Gastrocnemius medialis (tissue), 4 donors: Measurements from ENCODE around the gene ADTRP. TPM values are rescaled to one million over a fixed set of nuclear protein-coding genes. Genes with fewer than 3 reads are reported as not detected.

Source experiments
- ATAC-seq, 2 donors: fragments of 150-250 bp; one replicate each; pipeline ENCODE4 v1.9.1; 2016
- DNase-seq, 2 donors: peaks; one replicate each; pipeline ENCODE4 v3.0.0-alpha.2; 2019
- H3K27ac ChIP-seq, 4 donors: fragments of 200-600 bp; sonication (generic); 1 replicate in 1 of 4; 2 replicates in 3 of 4; pipeline ENCODE4 v1.5.1; 2016 to 2018; ENCODE audit warnings: mild to moderate bottlenecking in 2 of 4, moderate library complexity in 1 of 4
- H3K27me3 ChIP-seq, 3 donors: fragments of 200-600 bp; sonication (generic) in 2 of 3; 1 replicate in 1 of 3; 2 replicates in 2 of 3; pipeline versions ENCODE4 v1.5.1 to v1.6.0; 2016 to 2019; ENCODE audit warnings: mild to moderate bottlenecking in 1 of 3, moderate library complexity in 1 of 3
- H3K36me3 ChIP-seq, 2 donors: fragments of 200-600 bp; sonication (generic) in 1 of 2; one replicate each; pipeline ENCODE4 v1.5.1; 2017 to 2018
- H3K4me1 ChIP-seq, 2 donors: fragments of 200-600 bp; sonication (generic) in 1 of 2; one replicate each; pipeline ENCODE4 v1.5.1; 2016 to 2017; ENCODE audit warnings: mild to moderate bottlenecking in 2 of 2
- H3K4me3 ChIP-seq, 4 donors: fragments of 200-600 bp; sonication (generic) in 3 of 4; 1 replicate in 1 of 4; 2 replicates in 3 of 4; pipeline ENCODE4 v1.5.1; 2016 to 2019; ENCODE audit warnings: mild to moderate bottlenecking in 2 of 4
- H3K9me3 ChIP-seq, 3 donors: fragments of 200-600 bp; sonication (generic) in 2 of 3; 1 replicate in 1 of 3; 2 replicates in 2 of 3; pipeline ENCODE4 v1.5.1; 2016 to 2019
- CTCF ChIP-seq, 5 experiments: fragments of 450-650 bp in 3 of 5; fragments of 200-600 bp in 2 of 5; sonication (generic) in 2 of 5; IDR thresholded peaks in 4 of 5; conservative IDR thresholded peaks in 1 of 5; 1 replicate in 4 of 5; 2 replicates in 1 of 5; pipeline ENCODE4 v1.5.1; 2016 to 2019; ENCODE audit warnings: antibody characterized with exemption in 5 of 5, mild to moderate bottlenecking in 3 of 5, moderate library complexity in 3 of 5
- POLR2A ChIP-seq, 2 donors: fragments of 450-650 bp; IDR thresholded peaks; one replicate each; pipeline ENCODE4 v1.6.1; 2017; ENCODE audit warnings: antibody characterized with exemption in 2 of 2, mild to moderate bottlenecking in 2 of 2, moderate library complexity in 2 of 2
- in situ Hi-C, 4 donors: fragments of 200-750 bp; cut with MboI; loops; one replicate each; pipeline versions ENCODE4 v1.15.0 to v1.8.0; 2017; ENCODE audit warnings: low sequenced_read_pairs in 4 of 4
- intact Hi-C: fragments of 100-400 bp; cut with DNase I; formaldehyde crosslinking; loops from one replicate; pipeline ENCODE4 v1.15.1; 2023; ENCODE audit warnings: low total_unique reads
- total RNA-seq, 4 donors: library from RNA; depleted of rRNA; stranded (reverse); fragments of >200 nt; gene quantifications; one replicate each; pipeline versions ENCODE4 v1.1.0 to v1.2.3, GENCODE V29; 2016

Gene ADTRP
- total RNA-seq, 4 donors from 2014 or later = 0.31 to 0.73 TPM; not detected in 2

GRCh38 chr6:11805259-11806053 lies 26.9 kb upstream of the ADTRP start:
- no peaks in the 10 kb centered on the region for H3K9me3 ChIP-seq
- intact Hi-C loops (no loop called here), in situ Hi-C loops (no loop called here)
- H3K27ac ChIP-seq = no peak overlapping the region
- no peak overlapping the region for H3K4me3 ChIP-seq
- H3K27me3 ChIP-seq = no peaks in the 10 kb centered on the region
- DNase-seq = no peak
- H3K4me1 ChIP-seq = no peaks in the 10 kb centered on the region
- H3K36me3 ChIP-seq = no peaks in the 10 kb centered on the region
- TF ChIP-seq POLR2A (IDR thresholded peaks at IDR 0.05) (no peak), CTCF (IDR thresholded peaks at IDR 0.05 in 4 of 5, conservative IDR thresholded peaks at IDR 0.05 in 1 of 5) (no peak)
- ATAC-seq = no peak

GRCh38 chr6:11804701-11805100 lies 26.1 kb upstream of the ADTRP start:
- in situ Hi-C loops = no loop called here
- no peak overlapping the region for H3K4me3 ChIP-seq
- no peaks in the 10 kb centered on the region for H3K4me1 ChIP-seq
- no peak overlapping the region for H3K27ac ChIP-seq
- H3K36me3 ChIP-seq = no peaks in the 10 kb centered on the region
- TF ChIP-seq CTCF (IDR thresholded peaks at IDR 0.05 in 4 of 5, conservative IDR thresholded peaks at IDR 0.05 in 1 of 5) (no peak), POLR2A (IDR thresholded peaks at IDR 0.05) (no peak)
- no peak for DNase-seq
- ATAC-seq = no peak
- intact Hi-C loops = no loop called here
- no peaks in the 10 kb centered on the region for H3K9me3 ChIP-seq
- H3K27me3 ChIP-seq = no peaks in the 10 kb centered on the region

- Histone ChIP-seq H3K4me3 (no peak overlapping the region), H3K9me3 (no peaks in the 10 kb centered on the region), H3K36me3 (no peaks in the 10 kb centered on the region), H3K27me3 (no peaks in the 10 kb centered on the region), H3K4me1 (no peaks in the 10 kb centered on the region), H3K27ac (no peak overlapping the region)
- ATAC-seq = no peak
- in situ Hi-C loops = no loop called here
- TF ChIP-seq CTCF (IDR thresholded peaks at IDR 0.05 in 4 of 5, conservative IDR thresholded peaks at IDR 0.05 in 1 of 5) = no peak
- TF ChIP-seq POLR2A (IDR thresholded peaks at IDR 0.05) = no peak
- intact Hi-C loops = no loop called here
- DNase-seq = no peak
These were observed 25.5 kb upstream of the ADTRP start for GRCh38 chr6:11804135-11804534.

- Histone ChIP-seq H3K27me3 (no peaks in the 10 kb centered on the region), H3K4me1 (no peaks in the 10 kb centered on the region), H3K27ac (no peak overlapping the region), H3K9me3 (no peaks in the 10 kb centered on the region), H3K36me3 (no peaks in the 10 kb centered on the region), H3K4me3 (no peak overlapping the region)
- in situ Hi-C loops = no loop called here
- TF ChIP-seq POLR2A (IDR thresholded peaks at IDR 0.05) = no peak
- no peak for TF ChIP-seq CTCF (IDR thresholded peaks at IDR 0.05 in 4 of 5, conservative IDR thresholded peaks at IDR 0.05 in 1 of 5)
- DNase-seq (no peak), ATAC-seq (no peak)
- intact Hi-C loops = no loop called here
These were observed 25.0 kb upstream of the ADTRP start for GRCh38 chr6:11803591-11803971.
